GM23338 (cell line): ENCODE data around the gene MEP1A. TPM values are rescaled to one million over a fixed set of nuclear protein-coding genes. Genes with fewer than 3 reads are reported as not detected.

Experiments
- ATAC-seq: fragments of 200-7000 bp; cut with Tn5 transposase; 3 replicates; pipeline ENCODE4 v1.9.1; 2020
- DNase-seq: peaks from one replicate; pipeline ENCODE4 v3.0.0-alpha.2; 2015; ENCODE audit warnings: low spot score
- H2AFZ ChIP-seq: fragments of 200-600 bp; sonication (generic); 2 replicates; pipeline ENCODE4 v1.8.0; 2016; ENCODE audit warnings: antibody characterized with exemption, mild to moderate bottlenecking, moderate library complexity
- H3F3A ChIP-seq: fragments of 200-600 bp; sonication (generic); replicated peaks from 2 replicates; pipeline ENCODE4 v1.8.0; 2017; ENCODE audit warnings: antibody characterized with exemption, mixed run types, low read depth
- H3K27ac ChIP-seq: fragments of 200-600 bp; sonication (generic); 2 replicates; pipeline ENCODE4 v1.6.1; 2016; ENCODE audit warnings: low read depth
- H3K27me3 ChIP-seq: fragments of 200-600 bp; sonication (generic); 2 replicates; pipeline ENCODE4 v1.8.0; 2016; ENCODE audit warnings: mild to moderate bottlenecking, mixed run types, moderate library complexity; ENCODE audit not compliant: insufficient read depth
- H3K36me3 ChIP-seq: fragments of 200-600 bp; sonication (generic); 2 replicates; pipeline ENCODE4 v1.8.0; 2016; ENCODE audit warnings: mild to moderate bottlenecking; ENCODE audit not compliant: insufficient read depth
- H3K4me1 ChIP-seq: fragments of 200-600 bp; sonication (generic); 2 replicates; pipeline ENCODE4 v1.8.0; 2016; ENCODE audit warnings: mild to moderate bottlenecking, moderate library complexity; ENCODE audit not compliant: insufficient read depth
- H3K4me2 ChIP-seq: fragments of 200-600 bp; sonication (generic); 2 replicates; pipeline ENCODE4 v1.7.1; 2017; ENCODE audit warnings: mixed run types
- H3K4me3 ChIP-seq: fragments of 200-600 bp; sonication (generic); 2 replicates; pipeline ENCODE4 v1.6.1; 2016; ENCODE audit warnings: mixed run types
- H3K79me2 ChIP-seq: fragments of 200-600 bp; sonication (generic); replicated peaks from 2 replicates; pipeline ENCODE4 v1.8.0; 2017; ENCODE audit warnings: mild to moderate bottlenecking; ENCODE audit not compliant: insufficient read depth
- H3K9me2 ChIP-seq: fragments of 200-600 bp; sonication (generic); 2 replicates; pipeline ENCODE4 v1.8.0; 2017; ENCODE audit not compliant: insufficient read depth
- H4K20me1 ChIP-seq: fragments of 200-600 bp; sonication (generic); replicated peaks from 2 replicates; pipeline ENCODE4 v1.8.0; 2017; ENCODE audit warnings: mild to moderate bottlenecking; ENCODE audit not compliant: insufficient read depth
- H3K27ac Mint-ChIP-seq: 2 replicates; pipeline ENCODE4 v1.8.0; 2020; ENCODE audit warnings: inconsistent platforms, mild to moderate bottlenecking, moderate library complexity, mixed read lengths
- H3K27me3 Mint-ChIP-seq: 3 replicates; pipeline ENCODE4 v1.8.0; 2022; ENCODE audit warnings: low read depth, mild to moderate bottlenecking, moderate library complexity, mixed read lengths, inconsistent platforms; ENCODE audit not compliant: insufficient read depth, poor library complexity
- H3K36me3 Mint-ChIP-seq: 3 replicates; pipeline ENCODE4 v1.8.0; 2021; ENCODE audit warnings: low read depth, mild to moderate bottlenecking, inconsistent platforms, moderate library complexity, mixed read lengths
- H3K4me1 Mint-ChIP-seq: 3 replicates; pipeline ENCODE4 v1.8.0; 2020; ENCODE audit warnings: mild to moderate bottlenecking, inconsistent platforms, mixed read lengths
- H3K4me3 Mint-ChIP-seq: 3 replicates; pipeline ENCODE4 v1.8.0; 2021; ENCODE audit warnings: moderate library complexity, mild to moderate bottlenecking, inconsistent platforms, mixed read lengths
- H3K9me3 Mint-ChIP-seq: 3 replicates; pipeline ENCODE4 v1.8.0; 2020; ENCODE audit warnings: moderate library complexity, mild to moderate bottlenecking, inconsistent platforms, mixed read lengths
- CREB1 ChIP-seq: fragments of 250-450 bp; sonication (Bioruptor Pico); IDR thresholded peaks from 2 replicates; pipeline ENCODE4 v1.5.0; 2020; ENCODE audit warnings: low read depth, mild to moderate bottlenecking, moderate library complexity
- CTCF ChIP-seq, 2 experiments: fragments of 200-600 bp in 1 of 2; sonication (generic) in 1 of 2; conservative IDR thresholded peaks; 2 replicates each; pipeline versions ENCODE4 v1.5.1 to v1.6.1; 2016 to 2017; ENCODE audit warnings: antibody characterized with exemption in 2 of 2, low read depth in 2 of 2, mild to moderate bottlenecking in 2 of 2, moderate library complexity in 1 of 2
- EZH2phosphoT487 ChIP-seq: fragments of 200-600 bp; sonication (generic); IDR thresholded peaks from one replicate; pipeline ENCODE4 v1.8.1; 2018; ENCODE audit warnings: antibody characterized with exemption; ENCODE audit not compliant: unreplicated experiment
- JUNB ChIP-seq: IDR thresholded peaks from one replicate; pipeline ENCODE4 v1.6.1; 2016; ENCODE audit warnings: antibody characterized with exemption; ENCODE audit not compliant: unreplicated experiment
- NANOG ChIP-seq: IDR thresholded peaks from 2 replicates; pipeline ENCODE4 v1.6.1; 2016; ENCODE audit warnings: antibody characterized with exemption, borderline replicate concordance
- POLR2AphosphoS5 ChIP-seq: IDR thresholded peaks from 2 replicates; pipeline ENCODE4 v1.6.1; 2016; ENCODE audit warnings: antibody characterized with exemption, low read depth
- REST ChIP-seq: IDR thresholded peaks from one replicate; pipeline ENCODE4 v1.6.1; 2018; ENCODE audit warnings: antibody characterized with exemption; ENCODE audit not compliant: unreplicated experiment
- STAT1 ChIP-seq: IDR thresholded peaks from one replicate; pipeline ENCODE4 v1.6.1; 2016; ENCODE audit warnings: antibody characterized with exemption; ENCODE audit not compliant: unreplicated experiment
- ZNF114 ChIP-seq: fragments of 250-450 bp; sonication (Bioruptor Pico); IDR thresholded peaks from 2 replicates; pipeline ENCODE4 v1.5.0; 2020; ENCODE audit warnings: mild to moderate bottlenecking, moderate library complexity
- ZNF331 ChIP-seq: fragments of 250-450 bp; sonication (Bioruptor Pico); IDR thresholded peaks from 2 replicates; pipeline ENCODE4 v1.5.0; 2020; ENCODE audit warnings: low read depth, mild to moderate bottlenecking, moderate library complexity
- polyA plus RNA-seq: library from polyadenylated mRNA; unstranded; fragments of >200 nt; fragmentation: Nextera tagmentation; extraction: Ambion mirVana; gene quantifications from 2 replicates; pipeline ENCODE4 v1.2.1, GENCODE V29; 2016
- total RNA-seq: library from RNA; depleted of rRNA; stranded (reverse); fragments of >200 nt; shearing (Covaris generic); gene quantifications from 2 replicates; pipeline ENCODE4 v1.2.3, GENCODE V29; 2014
- TF ChIP-seq, protein P1 (sequence below): IDR thresholded peaks from 2 replicates; pipeline ENCODE4 v1.6.1; 2016; ENCODE audit warnings: antibody characterized with exemption

MEP1A gene
- total and polyA plus RNA-seq, 2 experiments from 2014 or later: not detected

DNA sequence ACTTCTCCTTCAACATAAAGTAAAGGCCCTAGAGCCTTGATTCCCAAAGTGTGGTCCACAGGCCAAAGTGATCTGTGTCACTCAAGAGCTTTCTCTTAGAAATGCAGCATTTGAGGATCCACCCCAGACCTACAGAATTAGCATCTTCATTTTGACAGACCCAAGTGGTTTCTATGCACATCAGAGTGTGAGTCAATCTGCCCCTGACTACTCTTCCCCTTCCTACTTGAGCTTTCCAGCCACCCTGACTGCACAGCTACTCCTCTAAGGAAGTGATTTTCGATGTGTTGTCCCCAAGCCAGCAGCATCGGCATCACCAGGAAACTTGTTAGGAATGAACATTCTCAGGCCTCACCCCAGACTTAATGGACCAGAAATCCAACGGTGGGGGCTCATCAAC is 2.6 kb downstream of the MEP1A start (continued):
- no peak for TF ChIP-seq REST
- TF ChIP-seq CTCF (conservative IDR thresholded peaks at IDR 0.05; ENCODE audit: low read depth in 2 of 2): no peak
- TF ChIP-seq CREB1 (CRISPR knock-in tag): no peak
- TF ChIP-seq, protein P1, sequence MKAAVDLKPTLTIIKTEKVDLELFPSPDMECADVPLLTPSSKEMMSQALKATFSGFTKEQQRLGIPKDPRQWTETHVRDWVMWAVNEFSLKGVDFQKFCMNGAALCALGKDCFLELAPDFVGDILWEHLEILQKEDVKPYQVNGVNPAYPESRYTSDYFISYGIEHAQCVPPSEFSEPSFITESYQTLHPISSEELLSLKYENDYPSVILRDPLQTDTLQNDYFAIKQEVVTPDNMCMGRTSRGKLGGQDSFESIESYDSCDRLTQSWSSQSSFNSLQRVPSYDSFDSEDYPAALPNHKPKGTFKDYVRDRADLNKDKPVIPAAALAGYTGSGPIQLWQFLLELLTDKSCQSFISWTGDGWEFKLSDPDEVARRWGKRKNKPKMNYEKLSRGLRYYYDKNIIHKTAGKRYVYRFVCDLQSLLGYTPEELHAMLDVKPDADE: no peak
- TF ChIP-seq ZNF114 (CRISPR knock-in tag): no peak
- no peak for TF ChIP-seq EZH2phosphoT487
- TF ChIP-seq POLR2AphosphoS5: no peak
- TF ChIP-seq JUNB: no peak

- Histone ChIP-seq H3K4me3 (no peak overlapping the region), H2AFZ (no peak overlapping the region), H3K9me2 (no peaks in the 10 kb centered on the region), H3K79me2 (no peaks in the 10 kb centered on the region), H3K27ac (no peak overlapping the region), H3F3A (no peaks in the 10 kb centered on the region), H3K4me2 (no peak overlapping the region), H4K20me1 (no peaks in the 10 kb centered on the region), H3K36me3 (no peaks in the 10 kb centered on the region), H3K27me3 (no peaks in the 10 kb centered on the region), H3K4me1 (no peaks in the 10 kb centered on the region)
- no peak overlapping the region for H3K27ac Mint-ChIP-seq
- DNase-seq (no peak), ATAC-seq (no peak)
- no peaks in the 10 kb centered on the region for H3K36me3 Mint-ChIP-seq
- no peak overlapping the region for H3K4me3 Mint-ChIP-seq
- H3K4me1 Mint-ChIP-seq: no peaks in the 10 kb centered on the region
- no peaks in the 10 kb centered on the region for H3K9me3 Mint-ChIP-seq
- no peaks in the 10 kb centered on the region for H3K27me3 Mint-ChIP-seq
- no peak for TF ChIP-seq EZH2phosphoT487
- TF ChIP-seq ZNF114 (CRISPR knock-in tag): no peak
- TF ChIP-seq CREB1 (CRISPR knock-in tag): no peak
- TF ChIP-seq POLR2AphosphoS5: no peak
- no peak for TF ChIP-seq JUNB
- TF ChIP-seq NANOG: no peak
- TF ChIP-seq STAT1: no peak
- no peak for TF ChIP-seq ZNF331
- TF ChIP-seq REST: no peak
Observed at GRCh38 chr6:46796848-46797580, 3.8 kb downstream of the MEP1A start.
